Aorta (tissue), 5 donors: ENCODE data around the gene WNT9A. TPM values are rescaled to one million over a fixed set of nuclear protein-coding genes. Genes with fewer than 3 reads are reported as not detected.

Experiments used
- ATAC-seq: fragments of 200-7000 bp; cut with Tn5 transposase; one replicate; pipeline ENCODE4 v1.9.1; 2022; ENCODE audit warnings: moderate library complexity; ENCODE audit not compliant: low FRiP score
- DNase-seq, 2 donors: peaks; one replicate each; pipeline ENCODE4 v3.0.0-alpha.2; 2020
- H3K27ac ChIP-seq, 2 donors: one replicate each; pipeline ENCODE4 v1.5.1; 2013; ENCODE audit warnings: low read length in 2 of 2, mild to moderate bottlenecking in 2 of 2, moderate library complexity in 2 of 2, control low read depth in 1 of 2, inconsistent platforms in 1 of 2, low read depth in 1 of 2
- H3K27me3 ChIP-seq, 2 donors: one replicate each; pipeline ENCODE4 v1.6.1; 2013; ENCODE audit warnings: control low read depth in 1 of 2, low read length in 1 of 2, mild to moderate bottlenecking in 1 of 2, moderate library complexity in 1 of 2; ENCODE audit not compliant: insufficient read depth in 2 of 2, control insufficient read depth in 1 of 2
- H3K36me3 ChIP-seq, 2 donors: one replicate each; pipeline ENCODE4 v1.6.1; 2013; ENCODE audit warnings: control low read depth in 1 of 2, low read length in 1 of 2, mild to moderate bottlenecking in 1 of 2; ENCODE audit not compliant: insufficient read depth in 2 of 2, control insufficient read depth in 1 of 2
- H3K4me1 ChIP-seq, 2 donors: one replicate each; pipeline ENCODE4 v1.6.1; 2013; ENCODE audit warnings: low read length in 2 of 2, control low read depth in 1 of 2, mild to moderate bottlenecking in 1 of 2, moderate library complexity in 1 of 2; ENCODE audit not compliant: insufficient read depth in 2 of 2, control insufficient read depth in 1 of 2
- H3K4me3 ChIP-seq, 2 donors: one replicate each; pipeline ENCODE4 v1.5.1; 2013; ENCODE audit warnings: low read length in 2 of 2, control low read depth in 1 of 2, mild to moderate bottlenecking in 1 of 2
- H3K9me3 ChIP-seq: one replicate; pipeline ENCODE4 v1.6.1; 2013; ENCODE audit warnings: mild to moderate bottlenecking, low read length; ENCODE audit not compliant: control insufficient read depth
- WGBS, 2 donors: extraction: QIAGEN DNeasy Blood & Tissue Kit; methylation state at CpG; one replicate each; pipeline ENCODE4 v1.1.7; 2013; 5-methylcytosine and 5-hydroxymethylcytosine counted together
- intact Hi-C, 2 donors: fragments of 100-400 bp; cut with DNase I; formaldehyde crosslinking; loops; one replicate each; pipeline versions ENCODE4 v1.14.2 to v1.15.0; 2022
- polyA plus RNA-seq, 2 donors: library from polyadenylated mRNA; stranded (reverse); fragments of 200-250 nt; gene quantifications; one replicate each; pipeline ENCODE4 v1.2.3, GENCODE V29; 2013
- total RNA-seq, 2 donors: library from RNA; stranded (reverse); fragmentation: NEBNext Ultra II Directional; extraction: Animal tissue kit (Norgen Biotek cat#: 25700); gene quantifications; one replicate each; pipeline ENCODE4 v1.2.1, GENCODE V29; 2021
- donor health status: healthy with polysubstance abuse.
- donor health status: Bipolar disorder and iron deficiency.
- donor health status: DM: no; HTN: no; CAD: no.
- donor health status: DM: no; HTN: no; CAD: no.
- donor health status: DM: yes; HTN: yes; CAD: no.

WNT9A gene
- total and polyA plus RNA-seq, 4 donors, result 0.13 to 3.5 (median 0.66) TPM

GRCh38 chr1:227949341-227949921, 1.7 kb upstream of the WNT9A start:
- no peaks in the 10 kb centered on the region for H3K27me3 ChIP-seq
- peaks cover 3% of the 10 kb centered on the region for H3K9me3 ChIP-seq
- no peak overlapping the region for H3K27ac ChIP-seq
- ATAC-seq (no peak), DNase-seq (peak in 1 of 2 donors; percentile 59)
- no peaks in the 10 kb centered on the region for H3K4me1 ChIP-seq
- intact Hi-C loops, result loop anchor here (5.0 kb wide), 2 partner anchors 187 to 467 kb away; no protein-coding TSS in a partner anchor
- no peak overlapping the region for H3K4me3 ChIP-seq
- 83 to 85% methylated on average over 11 of the region's 11 CpGs for WGBS, 2 donors
- H3K36me3 ChIP-seq, result no peaks in the 10 kb centered on the region

GRCh38 chr1:227948493-227949260, 945 bp upstream of the WNT9A start:
- DNase-seq (peak in 1 of 2 donors; percentile 51), ATAC-seq (no peak)
- H3K4me3 ChIP-seq, result no peak overlapping the region
- no peak overlapping the region for H3K27ac ChIP-seq
- no peaks in the 10 kb centered on the region for H3K36me3 ChIP-seq
- no peaks in the 10 kb centered on the region for H3K4me1 ChIP-seq
- 15 to 19% methylated on average over 25 of the region's 25 CpGs for WGBS, 2 donors
- no peaks in the 10 kb centered on the region for H3K9me3 ChIP-seq
- H3K27me3 ChIP-seq, result no peaks in the 10 kb centered on the region
- intact Hi-C loops, result loop anchor here (5.0 kb wide), 2 partner anchors 186 to 466 kb away; no protein-coding TSS in a partner anchor

GRCh38 chr1:227947386-227947675, 401 bp downstream of the WNT9A start:
- Histone ChIP-seq H3K27ac (no peak overlapping the region), H3K9me3 (no peaks in the 10 kb centered on the region), H3K4me3 (peak overlapping the region; percentile 35 to 61), H3K4me1 (no peaks in the 10 kb centered on the region), H3K36me3 (no peaks in the 10 kb centered on the region), H3K27me3 (no peaks in the 10 kb centered on the region)
- DNase-seq, result peak in 1 of 2 donors; percentile 42
- WGBS, 2 donors, result 1% methylated on average over 32 to 36 of the region's 36 CpGs
- intact Hi-C loops, result loop anchor here (5.0 kb wide), 2 partner anchors 185 to 465 kb away; no protein-coding TSS in a partner anchor
- no peak for ATAC-seq

- Histone ChIP-seq H3K27me3 (no peaks in the 10 kb centered on the region), H3K9me3 (no peaks in the 10 kb centered on the region), H3K36me3 (no peaks in the 10 kb centered on the region), H3K4me1 (no peaks in the 10 kb centered on the region), H3K27ac (no peak overlapping the region), H3K4me3 (peak overlapping the region in 1 of 2 donors; percentile 35)
- WGBS, 2 donors, result 1% methylated on average over 58 to 61 of the region's 61 CpGs
- intact Hi-C loops, result loop anchor here (1.0 to 5.0 kb wide), 3 partner anchors 185 to 465 kb away; no protein-coding TSS in a partner anchor
- ATAC-seq (peak; percentile 82), DNase-seq (peak; percentile 67 to 86)
Measured at GRCh38 chr1:227946624-227947385, 927 bp downstream of the WNT9A start.

- 18 to 19% methylated on average over 17 to 19 of the region's 19 CpGs for WGBS, 2 donors
- Histone ChIP-seq H3K4me3 (no peak overlapping the region), H3K9me3 (no peaks in the 10 kb centered on the region), H3K4me1 (no peaks in the 10 kb centered on the region), H3K36me3 (no peaks in the 10 kb centered on the region), H3K27ac (no peak overlapping the region), H3K27me3 (no peaks in the 10 kb centered on the region)
- intact Hi-C loops, result loop anchor here (1.0 to 5.0 kb wide), 3 partner anchors 184 to 464 kb away; no protein-coding TSS in a partner anchor
- DNase-seq (peak; percentile 73 to 86), ATAC-seq (peak; percentile 43)
Measured at GRCh38 chr1:227945891-227946623, 1.7 kb downstream of the WNT9A start.

- ATAC-seq (no peak), DNase-seq (peak in 1 of 2 donors; percentile 66)
- Histone ChIP-seq H3K27ac (no peak overlapping the region), H3K4me1 (no peaks in the 10 kb centered on the region), H3K27me3 (no peaks in the 10 kb centered on the region), H3K4me3 (no peak overlapping the region), H3K36me3 (no peaks in the 10 kb centered on the region), H3K9me3 (no peaks in the 10 kb centered on the region)
- intact Hi-C loops, result loop anchor here (5.0 kb wide), 2 partner anchors 183 to 463 kb away; no protein-coding TSS in a partner anchor
- WGBS, 2 donors, result 83 to 89% methylated on average over 16 to 18 of the region's 18 CpGs
Measured at GRCh38 chr1:227944931-227945890, 2.5 kb downstream of the WNT9A start.

GRCh38 chr1:227944090-227944930, 3.4 kb downstream of the WNT9A start:
- DNase-seq (peak; percentile 36 to 52), ATAC-seq (no peak)
- Histone ChIP-seq H3K9me3 (no peaks in the 10 kb centered on the region), H3K4me3 (no peak overlapping the region), H3K36me3 (no peaks in the 10 kb centered on the region), H3K4me1 (no peaks in the 10 kb centered on the region), H3K27ac (no peak overlapping the region), H3K27me3 (no peaks in the 10 kb centered on the region)
- intact Hi-C loops, result no loop called here
- WGBS, 2 donors, result 73 to 82% methylated on average over 24 of the region's 24 CpGs
